Smooth muscle cell (in vitro differentiated cells): ENCODE results near the gene EMC8. TPM values are rescaled to one million over a fixed set of nuclear protein-coding genes. Genes with fewer than 3 reads are reported as not detected.

Experiments
- DNase-seq: peaks from one replicate; lab custom pipeline; 2025; ENCODE audit not compliant: unreplicated experiment; lab: John Stamatoyannopoulos, UW
- H2AFZ ChIP-seq: fragments of 200-600 bp; sonication (generic); 2 replicates; pipeline ENCODE4 v1.6.0; 2016; ENCODE audit warnings: antibody characterized with exemption, low read depth, mild to moderate bottlenecking
- H3F3A ChIP-seq: fragments of 200-600 bp; sonication (generic); 2 replicates; pipeline ENCODE4 v1.6.0; 2017; ENCODE audit warnings: antibody characterized with exemption, low read depth
- H3K27ac ChIP-seq: fragments of 200-600 bp; sonication (generic); 2 replicates; pipeline ENCODE4 v1.5.1; 2016; ENCODE audit warnings: low read depth, mild to moderate bottlenecking
- H3K27me3 ChIP-seq: fragments of 200-600 bp; sonication (generic); 2 replicates; pipeline ENCODE4 v1.6.1; 2016; ENCODE audit warnings: low read depth, mild to moderate bottlenecking
- H3K36me3 ChIP-seq: fragments of 200-600 bp; sonication (generic); 2 replicates; pipeline ENCODE4 v1.5.1; 2016; ENCODE audit warnings: low read depth
- H3K4me1 ChIP-seq: fragments of 200-600 bp; sonication (generic); 2 replicates; pipeline ENCODE4 v1.5.1; 2016; ENCODE audit warnings: low read depth
- H3K4me2 ChIP-seq: fragments of 200-600 bp; sonication (generic); 2 replicates; pipeline ENCODE4 v1.6.0; 2016; ENCODE audit warnings: mild to moderate bottlenecking
- H3K4me3 ChIP-seq: fragments of 200-600 bp; sonication (generic); 2 replicates; pipeline ENCODE4 v1.5.1; 2016; ENCODE audit warnings: mild to moderate bottlenecking
- H3K79me2 ChIP-seq: fragments of 200-600 bp; sonication (generic); 2 replicates; pipeline ENCODE4 v1.6.0; 2016; ENCODE audit warnings: low read depth, mild to moderate bottlenecking
- H3K9ac ChIP-seq: fragments of 200-600 bp; sonication (generic); 2 replicates; pipeline ENCODE4 v1.6.0; 2016; ENCODE audit warnings: low read depth
- H3K9me3 ChIP-seq: fragments of 200-600 bp; sonication (generic); replicated peaks from 2 replicates; pipeline ENCODE4 v1.5.1; 2016; ENCODE audit warnings: low read depth
- H4K20me1 ChIP-seq: fragments of 200-600 bp; sonication (generic); 2 replicates; pipeline ENCODE4 v1.6.0; 2016; ENCODE audit warnings: low read depth
- CTCF ChIP-seq: fragments of 200-600 bp; sonication (generic); IDR thresholded peaks from 2 replicates; pipeline ENCODE4 v1.5.1; 2017; ENCODE audit warnings: borderline replicate concordance, mild to moderate bottlenecking, antibody characterized with exemption; ENCODE audit not compliant: insufficient read depth, poor library complexity, severe bottlenecking
- WGBS: methylation state at CpG from one replicate; pipeline ENCODE4 v1.1.7; 2016; ENCODE audit warnings: low lambda C conversion rate; 5-methylcytosine and 5-hydroxymethylcytosine counted together
- polyA plus RNA-seq: library from polyadenylated mRNA; unstranded; fragments of >200 nt; fragmentation: Nextera tagmentation; extraction: Ambion mirVana; gene quantifications from 2 replicates; pipeline ENCODE4 v1.2.1, GENCODE V29; 2016
- total RNA-seq: library from RNA; depleted of rRNA; stranded (reverse); fragments of >200 nt; gene quantifications from 2 replicates; pipeline ENCODE4 v1.2.3, GENCODE V29; 2014

The EMC8 gene
- total and polyA plus RNA-seq, 2 experiments from 2014 or later, result 40.4 to 40.9 TPM

GRCh38 chr16:85750146-85750826 is 49.1 kb downstream of the EMC8 start:
- peak overlapping the region; percentile 99 for H3K4me2 ChIP-seq
- no peaks in the 10 kb centered on the region for H3K36me3 ChIP-seq
- peaks cover 31% of the 10 kb centered on the region for H3K4me1 ChIP-seq
- H3F3A ChIP-seq, result no peaks in the 10 kb centered on the region
- DNase-seq, result no peak
- WGBS, result 2% methylated on average over 40 of the region's 51 CpGs
- peak overlapping the region; percentile 63 for H3K4me3 ChIP-seq
- no peaks in the 10 kb centered on the region for H4K20me1 ChIP-seq
- no peak overlapping the region for H3K27ac ChIP-seq
- no peaks in the 10 kb centered on the region for H3K9me3 ChIP-seq
- H3K9ac ChIP-seq, result no peak overlapping the region
- no peaks in the 10 kb centered on the region for H3K79me2 ChIP-seq
- peaks cover 26% of the 10 kb centered on the region for H3K27me3 ChIP-seq
- peak overlapping the region; percentile 79 for H2AFZ ChIP-seq
- TF ChIP-seq CTCF, result no peak

- no peak for TF ChIP-seq CTCF
- H3K4me1 ChIP-seq, result peaks cover 31% of the 10 kb centered on the region
- no peaks in the 10 kb centered on the region for H3F3A ChIP-seq
- H3K9me3 ChIP-seq, result no peaks in the 10 kb centered on the region
- no peak for DNase-seq
- H3K36me3 ChIP-seq, result no peaks in the 10 kb centered on the region
- peak overlapping the region; percentile 99 for H3K4me2 ChIP-seq
- H3K9ac ChIP-seq, result no peak overlapping the region
- H3K27me3 ChIP-seq, result peaks cover 26% of the 10 kb centered on the region
- peak overlapping the region; percentile 63 for H3K4me3 ChIP-seq
- no peak overlapping the region for H3K27ac ChIP-seq
- H2AFZ ChIP-seq, result no peak overlapping the region
- no peaks in the 10 kb centered on the region for H4K20me1 ChIP-seq
- H3K79me2 ChIP-seq, result no peaks in the 10 kb centered on the region
- WGBS, result 28% methylated on average over 13 of the region's 14 CpGs
Measured at GRCh38 chr16:85749771-85750145, 49.6 kb downstream of the EMC8 start.

GRCh38 chr16:85746460-85747215 is 52.7 kb downstream of the EMC8 start:
- H3F3A ChIP-seq, result no peaks in the 10 kb centered on the region
- H3K9me3 ChIP-seq, result no peaks in the 10 kb centered on the region
- H3K4me1 ChIP-seq, result peaks cover 18% of the 10 kb centered on the region
- H3K27me3 ChIP-seq, result peaks cover 17% of the 10 kb centered on the region
- no peak for DNase-seq
- H3K27ac ChIP-seq, result peak overlapping the region; percentile 50
- no peak overlapping the region for H3K9ac ChIP-seq
- H3K4me2 ChIP-seq, result no peak overlapping the region
- no peak for TF ChIP-seq CTCF
- H3K4me3 ChIP-seq, result no peak overlapping the region
- 62% methylated on average over 13 of the region's 13 CpGs for WGBS
- H3K79me2 ChIP-seq, result no peaks in the 10 kb centered on the region
- no peak overlapping the region for H2AFZ ChIP-seq
- no peaks in the 10 kb centered on the region for H3K36me3 ChIP-seq
- H4K20me1 ChIP-seq, result no peaks in the 10 kb centered on the region
